GM19238 (cell line): ENCODE results near the gene UBQLNL.

Source experiments
- DNase-seq: peaks from one replicate; pipeline ENCODE4 v3.0.0; 2011; ENCODE audit warnings: low spot score; ENCODE audit not compliant: insufficient read length

The UBQLNL gene

GRCh38 chr11:5516599-5516998, at the start of gene UBQLNL:
Gene UBQLNL, minus strand, starts transcription at chr11:5516699. Its CDS starts 258 bp downstream, at chr11:5516441.
- DNase-seq = no peak

- DNase-seq = no peak
Measured at GRCh38 chr11:5564259-5565019, 47.9 kb upstream of the UBQLNL start.

- no peak for DNase-seq
Measured at GRCh38 chr11:5557751-5558150, 41.3 kb upstream of the UBQLNL start.

GRCh38 chr11:5556596-5557188, 40.2 kb upstream of the UBQLNL start:
- DNase-seq = no peak

- no peak for DNase-seq
Measured at GRCh38 chr11:5553343-5553742, 36.8 kb upstream of the UBQLNL start.

GRCh38 chr11:5550440-5551095, 34.1 kb upstream of the UBQLNL start:
- no peak for DNase-seq

GRCh38 chr11:5548440-5548839, 31.9 kb upstream of the UBQLNL start, which contains the start of gene OR52H1:
Gene OR52H1, minus strand, starts transcription at chr11:5548540. Its CDS starts 3,035 bp downstream, at chr11:5545505.
- DNase-seq = no peak

GRCh38 chr11:5547982-5548381, 31.5 kb upstream of the UBQLNL start:
- DNase-seq = no peak

GRCh38 chr11:5546457-5546856, 30.0 kb upstream of the UBQLNL start:
- no peak for DNase-seq

GRCh38 chr11:5541427-5541826, 24.9 kb upstream of the UBQLNL start:
- no peak for DNase-seq

GRCh38 chr11:5536482-5536881, 20.0 kb upstream of the UBQLNL start:
- no peak for DNase-seq

- no peak for DNase-seq
Measured at GRCh38 chr11:5534046-5534445, 17.5 kb upstream of the UBQLNL start.

- no peak for DNase-seq
Measured at GRCh38 chr11:5531053-5531831, 14.7 kb upstream of the UBQLNL start.

GRCh38 chr11:5528495-5528894, 12.0 kb upstream of the UBQLNL start:
- no peak for DNase-seq

- no peak for DNase-seq
Measured at GRCh38 chr11:5527716-5528115, 11.2 kb upstream of the UBQLNL start.

GRCh38 chr11:5524756-5525155, 8.3 kb upstream of the UBQLNL start:
- DNase-seq = no peak

GRCh38 chr11:5522308-5522707, 5.8 kb upstream of the UBQLNL start:
- no peak for DNase-seq

- DNase-seq = no peak
Measured at GRCh38 chr11:5521540-5521939, 5.0 kb upstream of the UBQLNL start.

- no peak for DNase-seq
Measured at GRCh38 chr11:5514841-5515240, 1.7 kb downstream of the UBQLNL start.

GRCh38 chr11:5509803-5510202, 6.7 kb downstream of the UBQLNL start, which contains the start of gene UBQLN3:
Gene UBQLN3, minus strand, starts transcription at chr11:5509957. Its CDS starts 399 bp downstream, at chr11:5509558.
- DNase-seq = no peak

GRCh38 chr11:5508605-5509004, 7.9 kb downstream of the UBQLNL start:
- DNase-seq = no peak

- no peak for DNase-seq
Measured at GRCh38 chr11:5507933-5508305, 8.6 kb downstream of the UBQLNL start.
